Measurements from ENCODE around the gene RNF112.

Gene RNF112

DNA sequence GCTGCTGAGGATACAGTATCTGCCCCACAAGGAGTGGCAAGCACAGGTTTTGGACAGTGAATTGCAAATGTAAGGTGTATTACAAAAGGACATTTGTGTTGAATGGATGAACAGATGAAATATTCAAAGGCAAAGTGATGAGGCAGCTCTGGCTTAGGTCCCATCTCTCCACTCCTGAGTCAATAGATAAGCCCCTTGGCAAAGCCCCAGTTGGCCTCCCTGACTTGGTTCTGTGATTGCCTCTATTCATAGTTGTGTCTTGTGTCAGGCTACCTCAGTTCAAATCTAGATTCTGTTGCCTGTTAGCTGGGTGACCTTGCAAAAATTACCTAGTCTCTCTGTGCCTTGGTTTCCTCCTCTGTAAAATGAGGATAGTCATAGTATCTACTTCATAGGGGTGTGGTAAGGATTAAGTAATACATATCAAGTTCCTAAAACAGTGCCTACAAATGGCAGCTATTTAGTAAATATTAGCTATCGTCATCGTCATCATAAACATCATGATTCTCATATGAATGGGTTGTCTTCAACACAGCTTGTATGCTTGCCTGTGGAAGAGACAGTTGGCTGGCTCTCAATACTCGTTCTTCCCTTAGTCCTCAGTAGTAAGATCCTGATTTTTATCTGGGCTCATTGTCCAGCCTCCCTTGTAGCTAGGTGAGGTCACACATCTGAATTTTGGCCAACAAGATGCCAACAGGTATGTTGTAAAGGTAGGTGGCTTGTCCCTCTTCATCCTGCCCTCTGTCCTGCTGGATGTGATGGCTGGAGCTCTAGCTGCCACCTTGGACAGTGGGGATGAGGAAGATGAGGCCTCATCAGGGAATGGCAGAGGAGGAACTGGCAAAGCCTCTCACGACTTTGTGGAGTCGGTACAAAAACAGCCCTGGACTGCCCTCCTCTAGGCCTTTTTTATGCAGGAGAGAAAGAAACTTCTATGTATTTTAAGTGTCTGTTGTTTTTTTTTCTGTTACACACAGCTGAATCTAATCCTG, 21.9 kb upstream of the RNF112 start:
- peak in 1 of 2 donors; percentile 67 for DNase-seq

DNA sequence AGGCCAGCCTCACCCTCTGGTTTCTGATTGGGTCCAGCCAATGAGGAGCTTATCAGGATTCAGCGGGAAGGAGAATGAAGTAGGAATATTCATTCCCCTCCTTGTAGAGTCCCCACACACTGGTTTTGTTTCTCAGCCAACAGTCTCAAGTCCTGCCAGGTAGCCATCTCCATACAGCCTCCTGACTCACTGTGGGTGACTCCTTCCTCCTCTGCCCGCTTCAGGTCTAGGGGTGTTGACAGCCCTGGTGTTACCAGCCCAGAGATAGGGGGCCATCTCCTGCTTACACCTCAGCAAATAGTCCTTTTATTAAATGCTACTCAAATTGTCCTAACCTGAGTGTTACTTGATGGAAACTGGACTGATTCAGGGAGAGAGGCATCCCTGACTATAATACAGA, 20.1 kb upstream of the RNF112 start:
- DNase-seq: no peak

DNA sequence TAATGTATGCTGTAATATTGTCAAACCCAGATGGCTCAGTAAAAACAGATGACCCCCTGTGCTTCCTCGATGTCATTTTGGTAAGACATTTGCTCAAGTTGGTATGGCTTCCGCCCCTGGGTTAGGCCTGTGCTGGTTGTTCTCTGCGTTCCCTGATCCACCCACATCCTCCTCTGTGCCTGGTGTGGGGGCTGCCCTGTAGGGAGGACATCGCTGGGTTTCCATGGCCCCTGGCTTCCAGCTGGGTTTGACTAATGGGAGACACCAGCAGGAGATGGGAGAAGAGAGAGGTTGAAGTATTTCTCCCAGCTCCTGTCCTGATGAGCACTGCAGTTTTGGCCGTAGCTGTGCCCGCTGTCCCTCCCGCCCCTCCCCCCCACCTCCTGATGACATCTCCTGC, 19.6 kb upstream of the RNF112 start:
- no peak for DNase-seq

DNA sequence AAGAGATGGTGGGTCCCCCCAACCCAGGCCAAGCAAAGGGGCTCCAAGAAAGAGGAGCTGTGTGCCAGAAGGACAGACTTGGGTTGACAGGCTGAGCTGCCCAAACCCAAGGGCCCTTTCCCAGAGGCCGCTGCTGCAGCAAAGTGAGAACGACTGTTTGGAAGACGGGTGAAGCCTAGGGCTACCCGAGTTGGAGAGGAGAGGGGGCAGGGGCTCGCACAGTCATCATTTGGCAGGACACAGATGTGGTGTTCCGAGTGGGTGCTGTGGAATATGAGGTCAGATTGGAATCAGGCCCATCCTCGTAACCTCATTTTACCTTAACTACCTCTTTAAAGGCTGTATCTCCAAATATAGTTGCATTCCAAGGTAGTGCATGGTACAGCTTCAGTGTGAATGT, 18.7 kb upstream of the RNF112 start:
- no peak for DNase-seq

DNA sequence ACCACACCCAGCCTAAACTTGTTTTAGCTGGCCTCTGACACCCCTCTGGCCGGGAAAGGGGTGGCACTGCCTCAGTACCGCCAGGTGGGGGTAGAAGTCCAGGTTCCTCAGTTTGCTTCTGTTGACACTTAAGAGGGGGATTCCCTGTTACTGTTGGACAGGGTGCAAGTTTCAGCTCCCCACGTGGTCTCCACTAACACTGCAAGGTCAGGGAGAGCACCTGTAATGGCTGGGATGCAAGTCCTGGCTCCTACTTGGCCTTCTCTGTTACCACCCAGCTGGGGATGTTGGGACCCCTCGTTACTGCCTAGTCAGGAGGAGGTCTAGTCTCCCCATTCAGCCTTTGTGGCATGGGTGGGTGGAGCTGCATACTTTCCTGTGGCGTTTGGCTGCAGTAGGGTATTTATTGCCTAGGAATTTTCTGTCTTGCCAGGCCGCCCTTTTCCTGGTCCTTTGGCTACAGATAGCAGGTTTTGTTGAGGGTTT, 13.4 kb upstream of the RNF112 start:
- no peak for DNase-seq

DNA sequence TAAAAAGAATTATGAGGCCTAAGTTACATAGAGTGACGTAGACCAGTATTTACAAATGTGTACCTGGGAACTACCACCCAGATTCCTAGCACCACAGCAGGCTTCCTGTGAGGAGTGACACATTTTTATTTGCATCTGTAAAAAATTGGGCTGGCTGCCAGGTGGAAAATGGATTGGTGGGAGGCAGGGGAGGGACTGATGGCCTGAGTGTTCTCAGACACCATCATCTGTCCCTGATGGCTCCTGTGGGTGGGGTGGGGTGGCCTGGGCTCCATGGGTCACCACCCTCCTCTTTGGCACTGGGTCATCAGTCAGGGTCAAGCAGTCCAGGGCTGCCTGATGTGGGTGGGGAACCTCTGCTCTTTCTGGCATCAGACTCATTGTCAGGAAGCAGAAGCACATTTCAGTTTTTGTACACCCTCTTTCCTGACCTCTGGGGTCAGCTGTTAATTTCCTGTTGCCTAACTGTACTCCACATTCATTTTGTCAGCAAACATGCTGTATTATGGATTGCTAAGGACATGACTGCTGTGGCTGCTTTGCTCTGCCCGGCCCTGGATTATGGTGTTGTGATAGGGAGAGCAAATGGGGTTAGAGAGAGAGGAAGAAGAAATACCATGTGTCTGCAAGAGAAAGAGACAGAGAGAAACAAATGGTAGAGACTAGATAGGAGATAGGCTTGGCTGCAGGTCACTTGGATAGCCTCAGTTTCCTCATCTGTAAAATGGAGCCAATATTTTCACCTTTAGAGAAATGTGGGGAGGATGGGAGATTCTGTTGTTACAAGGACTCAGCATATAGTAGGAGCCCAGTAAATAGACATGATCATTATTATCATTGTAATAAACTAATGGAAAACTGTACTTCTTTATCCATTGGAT, 12.5 kb upstream of the RNF112 start:
- DNase-seq: peak; percentile 94

DNA sequence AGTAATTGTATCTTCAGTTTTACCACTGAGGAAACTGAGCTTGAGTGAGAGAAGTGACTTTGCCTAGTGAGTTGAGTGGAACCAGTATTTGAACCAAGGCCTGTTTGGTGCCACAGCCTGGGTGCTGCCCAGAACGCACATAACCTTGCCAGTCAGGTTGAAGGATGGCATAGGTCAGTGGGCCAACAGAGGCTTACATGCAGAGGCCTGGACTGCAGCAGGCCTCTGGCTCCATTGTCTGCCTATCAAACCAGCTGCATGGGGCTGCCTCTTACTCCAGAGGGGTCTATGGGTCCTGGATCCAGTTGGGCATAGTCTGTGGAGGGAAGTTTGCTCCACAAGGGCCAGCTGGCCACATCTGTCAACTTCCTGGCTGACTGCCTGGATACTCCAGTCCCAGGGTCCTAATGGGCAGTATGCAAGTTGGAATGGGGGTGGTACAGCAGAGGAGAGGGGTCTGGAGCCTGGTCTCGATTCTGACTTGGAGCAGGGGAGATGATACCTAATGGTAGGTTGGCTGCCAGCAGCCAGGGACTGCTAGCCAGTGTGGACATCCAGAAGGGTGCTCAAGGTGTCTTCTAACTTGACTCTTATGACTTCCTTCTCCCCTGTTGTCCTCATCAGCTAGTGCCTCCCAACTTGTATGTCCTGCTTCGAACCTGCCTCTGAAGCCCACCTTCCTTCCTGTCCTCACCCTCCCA, 11.1 kb upstream of the RNF112 start:
- no peak for DNase-seq

DNA sequence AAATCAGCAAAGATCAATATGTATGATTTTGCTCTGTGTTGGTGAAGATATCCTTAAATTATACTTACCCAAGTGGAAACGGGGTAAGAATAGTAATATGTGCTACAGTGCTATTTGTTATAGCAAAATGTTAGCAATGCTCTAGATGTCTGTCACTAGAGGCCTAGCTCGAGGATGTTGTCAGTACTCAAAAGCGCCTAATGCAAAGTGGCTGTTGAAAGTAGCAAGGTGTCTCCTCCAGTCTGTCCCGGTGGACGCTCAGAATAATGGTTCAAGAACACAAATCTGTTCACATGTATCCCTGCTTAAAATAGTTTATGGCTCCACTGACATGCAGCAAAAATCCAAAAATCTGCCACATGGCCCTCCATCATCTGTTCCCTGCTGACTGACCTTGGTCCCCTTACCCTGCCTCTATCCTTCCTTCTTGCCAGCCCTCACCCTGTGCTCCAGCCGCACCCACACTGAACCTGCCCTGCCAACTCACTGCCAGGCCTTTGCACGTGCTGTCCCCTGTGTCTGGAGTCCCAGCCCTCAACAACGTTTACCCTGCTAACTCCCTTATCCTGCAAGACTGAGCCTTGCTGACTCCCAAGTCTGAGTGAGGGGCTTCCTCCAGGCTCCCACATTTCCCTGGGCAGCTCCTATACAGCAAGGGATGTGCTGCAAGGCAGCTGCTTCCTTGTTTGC, 9.6 kb upstream of the RNF112 start:
- DNase-seq: no peak

DNA sequence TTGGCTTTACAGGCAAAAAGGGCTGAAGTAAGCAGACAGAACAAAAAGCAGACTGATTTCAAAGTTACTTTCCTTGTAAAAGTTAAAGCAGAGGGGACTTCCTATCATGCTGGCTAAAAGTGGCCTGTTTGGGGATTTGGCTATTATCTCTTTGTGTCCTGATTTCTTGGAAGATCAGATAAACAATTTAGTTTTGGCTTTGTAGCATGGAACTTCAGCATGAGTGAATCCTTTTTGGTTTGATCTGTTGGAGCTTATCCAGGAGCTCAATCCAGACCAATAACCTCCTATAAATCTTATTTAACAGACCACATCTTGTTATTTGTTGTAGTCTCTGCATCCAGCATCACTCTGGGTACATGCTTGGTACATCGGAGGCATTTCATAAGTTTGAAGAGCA, 8.9 kb upstream of the RNF112 start:
- DNase-seq: no peak

DNA sequence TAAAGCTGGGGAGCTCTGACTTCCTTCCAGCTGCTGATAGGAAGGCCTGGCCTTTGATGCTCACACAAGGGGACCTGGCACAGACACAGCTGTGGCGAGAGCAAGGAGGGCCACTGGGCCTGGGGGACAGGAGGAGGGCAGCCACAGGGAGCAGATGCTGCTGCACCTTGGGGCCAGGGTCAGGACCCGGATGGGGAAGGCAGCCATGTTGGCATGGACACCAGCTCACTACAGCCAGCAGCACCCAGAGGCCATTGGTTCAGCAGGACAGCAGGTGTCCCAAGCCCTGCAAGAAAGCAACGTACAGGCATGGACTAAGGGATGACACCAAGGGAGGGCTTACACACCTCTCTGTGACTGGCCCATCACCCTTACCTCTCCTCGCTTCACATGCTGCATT, 8.0 kb upstream of the RNF112 start:
- DNase-seq: no peak

DNA sequence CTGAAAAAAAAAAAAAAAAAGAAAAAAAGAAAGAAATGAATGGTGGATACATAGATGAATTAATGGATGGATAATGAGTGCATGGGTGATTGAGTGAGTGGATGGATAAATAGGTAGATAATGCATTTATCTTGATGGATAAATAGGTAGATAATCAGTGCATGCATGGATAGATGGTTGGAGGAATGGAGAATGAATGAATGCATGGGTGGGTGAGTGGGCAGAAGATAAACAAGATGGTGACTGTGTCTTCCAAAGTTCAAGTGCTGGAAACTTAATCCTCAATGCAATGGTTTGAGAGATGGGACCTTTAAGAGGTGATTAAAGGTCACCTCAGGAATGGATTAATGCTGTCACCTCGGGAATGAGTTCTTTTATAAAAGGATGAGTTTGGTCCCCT, 6.8 kb upstream of the RNF112 start:
- DNase-seq: no peak

DNA sequence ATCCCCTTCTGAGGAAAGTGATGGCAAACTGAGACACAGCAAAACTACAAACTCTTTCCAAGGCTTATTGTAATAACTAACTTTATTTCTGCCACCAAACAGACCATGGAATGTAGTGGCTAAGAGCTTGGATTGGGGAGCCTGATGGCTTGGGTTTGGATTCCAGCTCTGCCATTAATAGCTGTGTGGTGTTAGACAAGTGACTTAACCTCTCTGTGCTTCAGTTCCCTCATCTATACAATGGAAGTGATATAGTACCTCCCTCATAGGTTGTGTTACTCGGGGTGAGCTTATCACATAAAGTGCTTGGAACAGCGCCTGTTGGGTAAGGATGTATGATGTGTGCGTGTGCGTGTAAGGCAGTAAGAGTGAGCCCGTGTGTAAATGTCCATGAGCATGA, 5.9 kb upstream of the RNF112 start:
- no peak for DNase-seq

DNA sequence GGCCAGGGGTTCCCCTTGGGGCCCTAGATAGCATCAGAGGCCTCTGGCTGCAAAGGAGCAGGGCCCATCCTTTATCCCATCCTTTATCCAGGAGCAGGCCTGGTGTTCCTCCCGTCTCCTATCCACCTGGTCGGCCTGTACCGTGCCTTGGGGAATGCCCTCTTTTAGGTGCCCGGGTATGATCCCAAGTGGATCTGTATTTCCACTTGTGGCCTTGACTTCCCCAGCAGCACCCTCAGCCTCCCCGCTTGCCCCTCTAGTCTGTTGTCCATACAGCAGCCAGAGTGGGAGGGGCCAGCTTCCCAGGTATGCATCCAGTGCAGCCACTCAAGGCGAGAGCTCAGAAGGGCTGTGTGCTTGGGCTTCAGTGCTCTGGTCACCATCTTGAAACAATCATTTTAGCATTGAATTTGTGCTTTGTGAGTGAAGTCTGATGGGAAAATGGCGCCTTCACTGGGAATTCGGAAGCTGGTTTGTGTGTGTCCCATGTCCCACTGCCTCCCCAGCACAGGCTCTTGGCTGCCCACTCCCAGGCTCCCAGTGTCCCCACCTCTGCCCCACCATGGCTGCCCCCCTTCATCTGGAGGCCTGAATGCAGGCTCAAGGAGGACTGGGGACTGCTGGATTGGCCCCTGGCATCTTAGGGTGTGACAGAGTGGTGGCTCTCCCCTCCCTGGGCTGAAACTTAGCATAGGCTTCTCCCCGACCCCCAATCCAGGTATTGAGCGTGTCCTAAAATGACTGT, 3.3 kb upstream of the RNF112 start:
- DNase-seq: no peak

DNA sequence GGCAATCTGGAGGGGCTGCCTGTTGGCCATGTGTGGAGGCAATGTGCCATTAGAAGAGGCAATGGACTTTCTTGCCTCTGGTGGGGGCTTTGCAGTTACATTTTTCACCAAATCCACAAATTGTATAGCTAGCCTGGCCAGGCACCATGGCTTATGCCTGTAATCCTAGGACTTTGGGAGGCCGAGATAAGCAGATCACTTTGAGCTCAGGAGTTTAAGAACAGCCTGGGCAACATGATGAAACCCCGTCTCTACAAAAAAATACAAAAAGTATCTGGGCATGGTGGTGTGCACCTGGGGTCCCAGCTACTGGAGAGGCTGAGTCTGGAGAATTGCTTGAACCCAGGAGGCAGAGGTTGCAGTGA, 2.7 kb upstream of the RNF112 start:
- DNase-seq: no peak

DNA sequence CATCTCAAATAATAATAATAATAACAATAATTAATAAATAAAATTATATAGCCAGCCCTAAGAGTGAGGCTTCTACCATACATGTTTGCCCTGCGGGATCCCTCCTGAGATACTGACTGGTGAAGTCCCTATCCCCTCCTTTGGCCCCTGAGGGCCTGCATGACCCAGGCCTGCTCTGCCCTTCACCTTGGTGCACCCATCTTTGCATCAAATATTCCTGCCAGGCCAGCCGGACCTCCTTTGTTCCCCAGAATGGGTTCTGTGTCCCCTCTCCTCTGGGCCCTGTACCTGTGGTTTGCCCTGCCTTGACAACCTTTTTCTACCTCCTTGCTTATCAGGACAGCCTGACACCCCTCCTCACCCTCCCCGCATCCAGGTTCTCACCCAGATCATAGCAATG, 2.0 kb upstream of the RNF112 start:
- DNase-seq: no peak

DNA sequence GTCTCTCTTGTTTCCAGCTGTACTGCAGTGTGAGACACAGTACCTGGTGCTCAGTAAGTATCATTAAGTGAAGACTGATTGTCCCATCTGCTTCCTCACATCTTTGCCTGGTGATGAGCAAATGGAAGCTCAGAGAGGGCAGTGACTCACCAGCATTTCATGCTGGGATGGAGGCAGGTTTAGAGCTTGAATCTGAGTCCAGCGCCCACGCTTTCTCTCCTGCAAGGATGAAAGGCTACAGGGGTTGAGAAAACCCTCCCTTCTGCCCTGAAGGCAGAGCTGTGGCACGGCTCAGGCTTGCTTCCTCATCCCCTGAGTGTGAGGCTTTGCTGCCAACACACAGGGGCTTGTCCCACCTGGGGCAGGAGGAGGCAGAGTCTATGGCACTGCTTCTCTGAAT, 1.5 kb upstream of the RNF112 start:
- DNase-seq: no peak

DNA sequence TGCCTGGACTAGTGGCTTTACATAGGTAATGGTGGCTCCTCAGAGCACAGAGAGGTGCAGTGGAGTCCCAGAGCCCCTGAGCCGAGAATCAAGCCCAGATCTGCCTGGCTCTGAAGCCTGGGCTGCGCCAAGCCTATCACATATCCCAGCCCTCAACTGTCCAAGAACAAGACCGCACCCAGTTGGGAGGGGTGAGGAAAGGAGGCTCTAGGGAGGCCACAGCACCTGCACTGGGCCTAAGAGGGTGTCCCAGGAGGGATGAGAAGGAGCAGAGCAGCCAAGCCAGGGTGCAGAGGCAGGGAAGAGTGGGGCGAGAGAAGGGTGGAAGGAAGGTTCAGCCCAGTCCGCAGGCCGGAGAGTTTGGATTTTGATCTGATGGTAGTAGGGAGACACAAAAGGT, 941 bp upstream of the RNF112 start:
- DNase-seq: no peak

DNA sequence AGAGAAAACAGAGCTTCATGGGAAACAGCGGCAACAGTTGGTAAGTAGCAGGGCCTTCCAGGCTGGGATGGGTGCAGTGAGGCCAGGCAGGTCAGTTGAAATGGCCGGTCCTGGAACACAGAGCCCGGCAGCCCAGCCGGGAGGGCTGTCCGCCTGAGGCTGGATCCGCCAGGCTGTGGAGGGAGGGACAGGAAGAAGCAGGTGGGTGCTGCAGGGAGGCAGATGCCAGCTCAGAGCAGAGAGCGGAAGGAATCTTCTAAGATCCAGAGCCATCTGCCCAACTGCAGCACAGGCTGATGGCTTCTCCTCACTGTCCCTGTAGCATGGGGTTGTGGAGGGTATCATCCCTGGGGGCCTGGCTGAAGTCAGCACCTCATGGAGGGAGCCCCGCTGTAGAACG, 599 bp downstream of the RNF112 start:
- no peak for DNase-seq

DNA sequence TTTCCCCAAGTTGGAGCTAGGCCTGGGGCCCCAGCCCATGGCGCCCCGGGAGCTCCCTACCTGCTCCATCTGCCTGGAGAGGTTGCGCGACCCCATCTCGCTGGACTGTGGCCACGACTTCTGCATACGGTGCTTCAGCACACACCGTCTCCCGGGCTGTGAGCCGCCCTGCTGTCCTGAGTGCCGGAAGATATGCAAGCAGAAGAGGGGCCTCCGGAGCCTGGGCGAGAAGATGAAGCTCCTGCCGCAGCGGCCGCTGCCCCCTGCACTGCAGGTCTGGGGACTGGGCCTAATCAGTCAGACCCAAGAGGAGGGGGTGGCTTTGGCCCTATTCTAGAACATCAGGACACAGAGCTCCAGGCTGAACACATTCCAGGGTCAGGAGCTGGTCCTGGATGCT, 1.5 kb downstream of the RNF112 start:
- DNase-seq: no peak

DNA sequence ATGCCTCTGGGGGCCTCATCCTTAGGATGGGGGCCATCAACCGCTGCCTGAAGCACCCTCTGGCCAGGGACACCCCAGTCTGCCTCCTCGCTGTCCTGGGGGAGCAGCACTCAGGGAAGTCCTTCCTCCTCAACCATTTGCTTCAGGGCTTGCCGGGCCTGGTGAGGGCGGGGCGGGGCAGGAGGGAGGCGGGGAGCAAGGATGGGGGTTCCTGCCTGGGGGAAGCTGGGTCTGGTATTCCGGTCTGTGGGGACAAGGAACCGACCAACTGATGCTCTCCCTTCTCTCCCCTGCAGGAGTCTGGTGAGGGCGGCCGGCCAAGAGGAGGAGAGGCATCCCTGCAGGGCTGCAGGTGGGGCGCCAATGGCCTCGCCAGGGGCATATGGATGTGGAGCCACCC, 2.0 kb downstream of the RNF112 start:
- DNase-seq: no peak

DNA sequence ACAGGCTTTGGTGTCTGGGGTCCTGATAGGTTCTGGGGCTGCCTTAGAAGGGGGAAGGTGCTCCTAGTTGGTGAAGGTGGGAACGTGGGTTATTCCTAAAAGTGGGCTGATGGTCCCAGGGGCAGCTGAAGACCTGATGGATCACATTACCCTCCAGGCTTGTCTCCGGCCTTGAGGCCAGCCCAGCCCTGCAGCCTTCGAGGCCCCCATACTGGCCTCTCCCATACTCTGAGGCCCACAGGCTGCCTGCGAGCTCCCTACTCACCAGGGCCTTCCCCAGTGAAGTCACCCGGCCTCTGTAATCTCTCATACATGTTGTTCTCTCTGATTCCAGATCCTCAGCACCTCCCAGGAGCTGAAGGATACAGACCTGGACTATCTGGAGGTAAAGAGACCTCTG, 2.7 kb downstream of the RNF112 start:
- DNase-seq: no peak

Data from inflammatory macrophage (primary cell).